Measurements from ENCODE around the gene ATG5.

ATG5 gene

DNA sequence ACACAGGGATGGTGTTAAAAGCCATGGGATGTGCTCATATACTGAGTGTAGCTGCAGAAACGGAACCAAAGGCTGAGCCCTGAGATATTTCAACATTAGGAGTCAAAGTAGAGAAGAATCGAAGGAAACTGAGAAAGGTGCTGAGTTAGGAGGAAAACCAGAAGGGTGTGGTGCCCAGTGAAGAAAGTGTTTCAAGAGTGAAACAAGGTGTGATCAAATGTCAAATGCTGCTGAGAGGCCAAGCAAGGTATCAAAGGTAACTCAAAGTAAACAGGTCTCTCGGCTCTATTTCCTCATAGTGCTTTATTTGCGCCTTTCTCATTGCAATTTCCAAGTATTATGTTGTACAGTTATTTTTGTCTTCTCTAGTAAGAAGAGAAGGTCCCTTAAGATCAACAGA, 145.4 kb downstream of the ATG5 start:
- DNase-seq (ENCODE audit: low spot score): no peak

DNA sequence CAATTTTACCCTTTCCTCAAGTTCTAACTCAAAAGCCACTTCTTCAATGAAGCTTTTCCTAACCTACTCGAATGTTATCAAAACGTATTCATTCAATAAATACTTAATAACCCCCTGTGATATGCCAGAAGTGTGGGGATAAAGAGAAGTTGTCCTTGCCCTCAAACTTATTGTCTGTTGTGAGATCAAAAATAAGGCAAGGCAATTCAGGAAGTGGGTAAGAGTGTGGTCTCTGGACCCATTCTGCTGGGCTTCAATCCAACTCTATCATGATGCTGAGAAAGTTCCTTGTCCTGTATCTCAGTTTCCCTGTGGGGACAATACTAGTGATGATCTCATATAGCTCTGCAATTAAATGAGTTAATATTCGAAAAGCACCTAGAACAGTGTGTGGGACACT, 146.7 kb downstream of the ATG5 start:
- no peak for DNase-seq (ENCODE audit: low spot score)

DNA sequence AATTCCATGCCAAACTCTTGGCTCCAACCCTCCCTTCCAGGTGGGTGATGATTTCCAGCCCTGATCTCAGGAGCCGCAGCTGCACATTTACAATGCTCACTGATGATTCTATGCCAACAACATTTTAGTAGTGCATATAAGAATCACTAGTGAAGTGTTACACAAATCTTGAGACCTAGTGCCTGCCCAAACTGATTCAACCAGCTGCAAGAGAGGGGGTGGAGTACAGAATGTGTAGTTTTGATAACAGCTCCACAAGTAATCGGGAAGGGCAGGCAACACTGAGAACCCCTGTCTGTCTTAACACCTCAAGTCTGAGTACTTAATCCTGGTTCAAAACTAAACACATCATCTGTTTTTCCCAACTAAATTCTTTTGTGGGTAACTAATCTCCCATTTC, 147.8 kb downstream of the ATG5 start:
- peak; percentile 47 for DNase-seq (ENCODE audit: low spot score)

DNA sequence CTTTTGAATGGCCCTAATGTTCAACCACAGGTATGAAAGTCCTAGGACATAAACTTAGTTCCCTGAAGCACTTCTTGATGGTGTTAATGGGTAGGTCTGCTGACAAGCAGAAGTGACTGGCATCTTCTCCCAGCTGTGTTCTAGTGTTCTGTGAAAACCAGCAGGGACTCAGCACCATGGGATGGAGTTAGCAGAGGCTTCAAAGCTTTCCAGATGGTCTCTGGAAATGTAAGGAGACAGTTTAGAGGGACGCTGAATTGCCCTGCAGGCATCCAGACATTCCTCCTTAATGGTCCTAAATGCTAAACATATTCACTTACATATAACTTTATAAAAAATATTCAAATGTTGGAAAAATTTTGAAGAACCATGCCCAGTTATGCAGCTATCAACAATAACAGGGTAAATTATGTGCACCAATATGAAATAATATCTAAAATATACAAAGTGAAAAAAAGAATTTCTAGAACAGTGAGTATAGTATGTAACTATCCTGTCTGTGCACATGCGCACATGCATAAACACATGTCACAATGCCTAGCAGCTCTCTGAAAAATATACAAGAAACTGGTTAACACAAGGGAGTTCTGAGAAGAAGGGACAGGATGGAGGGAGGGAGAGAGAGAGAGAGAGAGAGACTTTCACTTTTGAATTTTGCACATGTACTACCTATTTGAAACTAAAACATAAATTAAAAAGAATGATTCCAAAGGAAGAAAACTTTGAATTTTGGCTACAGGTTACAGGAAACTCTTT, 152.3 kb downstream of the ATG5 start:
- DNase-seq (ENCODE audit: low spot score): no peak

DNA sequence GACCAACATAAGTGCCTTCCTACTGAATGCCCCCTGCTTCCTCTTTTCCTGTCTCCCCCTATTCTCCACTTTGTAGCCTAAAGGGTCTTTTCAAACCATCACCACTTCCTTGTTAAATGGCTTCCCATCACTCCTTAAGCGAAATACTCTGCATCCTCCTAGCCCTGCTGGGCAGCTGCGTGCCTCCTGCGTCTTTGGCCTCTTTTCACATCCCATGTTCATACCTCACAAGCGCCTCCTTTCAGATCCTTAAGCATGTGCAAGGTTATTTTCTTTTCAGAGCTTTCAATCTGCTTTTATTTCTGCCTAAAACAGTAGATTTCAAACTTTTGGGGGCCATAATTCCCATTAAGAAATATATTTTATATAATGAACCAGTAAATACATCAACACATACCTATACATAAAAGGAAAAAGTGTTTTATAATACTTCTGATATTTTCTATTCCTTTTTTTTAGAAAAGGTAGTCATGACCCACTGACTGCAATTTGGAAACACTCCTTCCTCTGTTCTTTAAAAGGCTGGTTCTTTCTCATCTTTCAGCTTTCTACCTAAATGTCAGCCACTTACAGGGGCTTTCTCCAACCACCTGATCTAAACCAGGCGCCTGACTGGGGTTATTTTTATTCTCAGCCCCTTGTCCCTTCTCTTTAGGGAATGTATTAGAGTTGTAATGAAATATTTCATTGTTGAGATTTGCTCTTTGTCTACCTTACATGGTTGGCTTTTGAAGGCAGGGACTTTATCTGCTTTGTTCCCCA, 155.3 kb downstream of the ATG5 start:
- DNase-seq (ENCODE audit: low spot score): no peak

DNA sequence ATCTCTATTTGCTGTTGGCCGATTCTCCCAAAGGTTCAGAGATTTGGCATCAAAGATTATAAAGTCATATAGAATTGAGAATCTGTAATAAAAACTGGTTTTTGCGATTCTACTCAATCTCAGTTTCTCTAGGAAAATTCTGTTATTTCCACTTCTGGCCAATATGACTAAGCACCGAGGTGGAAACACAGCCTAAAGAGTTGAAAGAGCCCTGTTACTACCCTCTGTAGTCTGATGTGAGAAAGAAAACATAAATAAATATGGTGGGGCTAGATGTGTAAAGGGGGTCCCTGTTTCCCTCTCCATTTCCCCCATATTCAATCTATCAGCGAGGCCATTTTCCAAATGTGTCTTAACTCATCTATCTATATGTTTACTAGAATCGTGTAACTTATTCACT, 156.0 kb downstream of the ATG5 start:
- no peak for DNase-seq (ENCODE audit: low spot score)

DNA sequence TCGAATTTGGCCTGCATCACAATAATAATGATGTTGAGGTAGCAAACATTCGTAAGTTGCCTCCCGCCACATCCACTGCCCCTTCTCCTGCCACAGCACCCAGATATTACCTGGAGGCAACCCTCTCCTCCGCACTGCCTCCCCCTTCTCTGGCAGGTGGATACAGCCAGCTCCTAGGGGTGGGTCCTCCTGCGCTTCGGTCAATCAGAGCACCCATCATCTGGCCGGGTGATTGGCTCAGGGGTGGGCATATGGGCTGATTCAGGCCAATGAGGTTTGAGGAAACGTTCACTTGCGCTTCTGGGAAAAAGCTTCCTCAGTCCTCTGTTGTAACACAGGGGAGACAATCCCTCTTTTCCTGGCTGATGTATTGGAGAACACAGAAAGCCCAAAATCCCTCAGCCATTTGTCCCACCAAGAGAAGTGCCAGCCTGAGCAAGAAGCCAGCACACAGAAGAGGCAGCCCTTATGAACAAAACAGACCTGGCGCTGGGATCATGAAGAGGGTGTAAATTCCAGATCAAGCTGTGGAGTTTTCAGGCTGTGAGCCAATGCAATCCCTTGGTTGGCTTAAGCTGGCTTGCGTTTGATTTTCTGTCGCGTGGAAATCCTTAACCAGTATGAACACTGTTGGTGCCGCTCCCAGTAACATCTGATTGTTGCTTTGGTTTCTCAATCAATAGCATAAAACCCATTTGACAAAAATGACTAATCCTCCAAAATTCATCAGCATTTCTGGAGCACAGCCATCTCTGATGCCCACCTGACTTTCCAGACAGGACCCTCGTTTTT, 157.3 kb downstream of the ATG5 start:
- no peak for DNase-seq (ENCODE audit: low spot score)

DNA sequence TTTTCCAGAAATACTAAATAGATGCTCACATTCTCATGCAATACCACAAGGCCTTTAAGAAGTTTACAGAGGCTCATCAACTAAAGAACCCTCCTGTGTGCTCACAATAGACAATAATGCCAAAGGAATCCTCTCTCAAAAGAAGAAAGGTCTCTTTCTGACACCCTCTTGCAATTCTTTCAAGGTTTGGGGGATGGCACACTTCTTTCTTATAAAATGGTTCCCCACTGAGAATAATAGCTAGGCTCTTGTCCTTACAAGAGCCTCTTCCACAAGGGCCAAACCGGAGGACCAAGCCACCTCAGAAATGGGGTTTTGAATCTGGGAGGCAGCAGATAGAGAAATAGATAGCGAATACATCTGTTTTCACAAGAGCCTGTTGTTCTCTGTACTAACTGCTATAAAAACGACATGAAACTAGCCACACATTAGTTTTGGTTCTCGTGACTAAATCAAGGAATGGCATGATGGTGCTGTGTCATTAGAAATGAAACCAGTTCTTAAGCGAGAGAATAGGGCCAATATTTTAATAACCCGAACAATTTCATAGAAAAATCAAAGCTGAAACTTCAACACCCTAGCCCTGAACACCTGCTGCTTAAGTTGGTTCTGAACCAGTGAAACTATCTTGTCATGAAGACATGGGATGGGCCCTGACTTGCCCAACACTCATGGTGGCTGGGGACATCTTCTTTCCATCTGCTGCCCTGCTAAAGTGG, 158.3 kb downstream of the ATG5 start:
- no peak for DNase-seq (ENCODE audit: low spot score)

DNA sequence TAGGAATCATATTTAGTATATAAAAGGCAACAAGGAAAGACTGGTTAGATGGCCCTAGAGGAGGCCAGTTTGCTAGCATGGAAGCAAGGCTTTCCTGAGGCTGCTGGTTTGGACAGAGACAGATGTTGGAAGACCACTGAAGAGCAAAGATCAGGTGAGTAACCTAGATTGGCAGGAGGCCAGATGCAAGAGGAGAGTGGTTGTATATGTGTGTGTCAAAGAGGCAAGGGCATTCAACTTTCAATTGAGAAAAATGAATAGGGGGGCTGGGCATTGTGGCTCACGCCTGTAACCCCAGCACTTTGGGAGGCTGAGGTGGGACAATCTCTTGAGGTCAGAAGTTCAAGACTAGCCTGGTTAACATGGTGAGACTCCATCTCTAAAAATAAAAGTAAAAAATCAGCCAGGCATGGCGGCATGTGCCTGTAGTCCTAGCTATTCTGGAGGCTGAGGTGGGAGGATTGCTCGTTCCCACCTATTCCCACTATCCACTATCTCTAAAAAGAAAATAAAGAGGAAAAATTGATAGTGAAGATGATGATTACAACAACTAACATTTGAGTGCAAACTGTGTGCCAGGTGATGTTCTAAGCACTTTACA, 159.6 kb downstream of the ATG5 start:
- no peak for DNase-seq (ENCODE audit: low spot score)

DNA sequence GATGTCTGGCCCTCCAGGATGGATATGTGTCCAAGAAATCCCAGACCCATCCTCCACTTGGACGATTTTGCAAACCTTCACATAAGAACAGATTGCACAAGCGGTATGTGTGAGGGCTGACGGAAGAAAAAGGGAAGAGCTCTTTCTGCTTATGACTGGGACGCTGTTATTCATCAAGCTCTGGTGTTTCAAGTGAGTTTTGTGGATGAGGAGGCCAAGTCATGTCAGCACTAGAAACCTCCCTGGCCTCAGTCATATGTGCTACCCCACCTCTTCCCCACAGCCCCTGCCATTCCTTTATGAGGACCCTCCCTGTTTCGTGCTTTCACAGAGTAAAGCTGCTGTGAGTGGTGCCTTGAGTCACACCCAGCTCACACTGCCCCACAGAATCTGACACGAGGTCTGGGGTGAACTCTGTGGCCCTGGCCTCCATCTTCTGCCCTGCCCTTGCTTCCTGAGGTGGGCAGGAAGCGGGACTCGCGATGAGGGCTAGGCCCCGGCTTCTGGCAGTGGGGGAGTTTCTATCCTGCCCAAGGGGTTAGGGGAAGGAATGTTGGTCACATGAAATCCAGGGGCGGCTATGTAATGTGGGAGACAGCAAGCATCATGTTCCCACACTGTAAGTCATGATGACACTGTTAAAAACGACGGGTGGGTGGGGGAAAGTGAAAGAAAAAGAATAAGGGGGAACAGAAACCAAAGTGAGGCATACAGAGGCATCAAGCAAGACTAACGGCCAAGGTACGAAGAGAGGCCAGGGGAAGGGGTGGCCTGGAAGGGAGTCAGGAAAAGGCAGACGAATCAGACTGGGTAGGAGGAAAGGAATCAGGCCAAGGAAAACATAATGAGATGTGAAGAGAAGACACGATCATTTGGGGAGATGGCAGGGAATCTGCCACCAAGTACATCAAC, 161.3 kb downstream of the ATG5 start:
- DNase-seq (ENCODE audit: low spot score): no peak

DNA sequence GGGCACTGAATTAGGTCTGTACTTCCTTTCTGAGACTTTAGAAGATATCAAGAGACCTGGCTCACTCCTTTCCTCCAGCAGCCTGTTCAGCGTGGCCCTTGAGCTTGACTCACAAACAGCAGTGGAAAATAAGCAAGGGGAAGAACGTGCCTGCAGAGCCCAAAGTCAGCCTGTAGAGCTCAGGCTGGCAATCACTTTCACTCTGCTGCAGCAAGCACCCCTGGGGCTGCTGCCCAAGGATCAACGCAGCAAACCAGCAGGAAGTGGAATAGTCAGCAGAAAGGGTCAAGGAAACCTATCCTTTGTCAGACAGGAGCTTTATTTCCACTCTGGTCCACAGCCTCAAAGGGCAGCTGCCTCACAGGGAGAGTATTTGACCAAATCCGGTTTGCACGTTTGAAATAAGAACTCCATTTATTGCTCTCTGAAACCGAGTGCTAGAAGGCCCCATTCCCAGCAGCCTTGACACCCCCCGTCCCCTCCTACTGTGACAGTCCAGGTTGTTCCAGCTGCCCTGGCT, 162.1 kb downstream of the ATG5 start:
- DNase-seq (ENCODE audit: low spot score): no peak

DNA sequence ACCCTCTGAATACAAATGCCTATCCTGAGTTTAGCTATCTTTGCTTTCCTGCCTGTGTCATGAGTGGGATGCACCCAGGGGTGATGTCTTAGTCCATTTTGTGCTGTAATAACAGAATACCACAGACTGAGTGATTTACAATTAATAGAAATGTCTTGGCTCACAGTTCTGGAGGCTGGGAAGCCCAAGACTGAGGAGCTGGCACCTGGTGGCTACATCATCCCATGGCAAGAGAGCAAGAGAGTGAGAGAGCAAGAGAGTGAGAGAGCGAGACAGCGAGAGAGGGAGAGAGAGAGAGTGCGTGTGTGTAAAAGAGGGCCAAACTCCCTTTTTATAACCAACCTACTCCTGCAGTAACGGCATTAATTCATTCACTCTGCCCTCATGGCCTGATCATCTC, 162.6 kb downstream of the ATG5 start:
- no peak for DNase-seq (ENCODE audit: low spot score)

DNA sequence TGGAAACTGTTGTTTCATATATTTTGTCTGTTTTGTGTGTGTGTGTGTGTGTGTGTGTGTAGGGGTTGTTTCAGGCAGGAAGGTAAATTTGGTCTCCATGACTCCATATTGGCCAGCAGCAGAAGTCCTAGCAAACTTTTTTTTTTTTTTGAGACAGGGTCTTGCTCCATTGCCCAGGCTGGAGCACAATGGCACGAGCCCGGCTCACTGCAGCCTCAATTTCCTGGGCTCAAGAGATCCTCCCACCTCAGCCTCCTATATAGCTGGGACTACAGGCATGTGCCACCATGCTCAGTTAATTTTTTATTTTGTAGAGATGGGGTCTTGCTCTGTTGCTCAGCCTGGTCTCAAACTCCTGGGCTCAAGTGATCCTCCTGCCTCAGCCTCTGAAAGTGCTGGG, 163.7 kb downstream of the ATG5 start:
- no peak for DNase-seq (ENCODE audit: low spot score)

DNA sequence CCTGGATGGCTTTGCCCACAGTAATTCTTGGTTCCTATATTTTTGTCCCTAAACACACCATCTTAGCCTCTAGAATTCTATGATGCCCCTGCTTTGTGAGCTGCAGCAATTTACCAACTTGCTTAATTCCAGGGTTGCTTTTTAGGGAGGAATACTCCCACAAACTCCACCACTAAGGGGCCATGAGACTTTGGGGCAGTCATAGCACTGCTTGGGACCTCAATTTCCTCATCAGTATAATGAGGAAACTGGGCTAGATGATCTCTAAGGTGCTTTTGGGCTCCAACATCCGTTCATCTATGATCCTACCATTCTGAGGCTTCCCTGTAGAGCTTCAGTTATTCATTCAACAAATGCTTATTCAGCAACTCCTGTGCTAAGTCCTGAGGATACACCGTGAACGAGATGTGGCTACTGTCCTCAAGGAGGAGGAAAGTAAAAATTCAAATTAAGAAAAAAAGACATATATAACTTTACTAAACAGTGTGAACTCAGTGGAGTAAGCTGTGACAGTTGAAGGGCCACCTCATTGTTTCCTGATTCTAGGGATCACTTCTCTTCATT, 164.2 kb downstream of the ATG5 start:
- no peak for DNase-seq (ENCODE audit: low spot score)

DNA sequence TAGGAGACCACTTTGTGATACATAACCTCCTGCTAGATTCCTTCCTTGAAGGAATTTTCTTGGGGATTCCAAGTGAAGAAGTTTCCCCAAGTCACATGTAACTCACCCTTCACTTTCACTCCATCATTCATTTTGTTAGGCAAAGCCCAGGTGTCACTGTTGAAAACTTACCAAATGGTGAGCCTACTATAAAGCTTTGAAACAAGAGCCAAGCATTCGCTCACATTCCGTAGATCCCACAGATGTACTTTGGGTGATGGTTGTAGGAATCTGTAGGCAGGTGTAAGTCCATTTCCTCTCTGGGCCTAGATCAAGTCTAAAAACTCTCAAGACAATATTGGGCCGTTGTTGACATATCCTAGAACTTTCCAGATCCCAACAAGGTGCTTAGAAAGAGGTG, 165.4 kb downstream of the ATG5 start:
- no peak for DNase-seq (ENCODE audit: low spot score)

DNA sequence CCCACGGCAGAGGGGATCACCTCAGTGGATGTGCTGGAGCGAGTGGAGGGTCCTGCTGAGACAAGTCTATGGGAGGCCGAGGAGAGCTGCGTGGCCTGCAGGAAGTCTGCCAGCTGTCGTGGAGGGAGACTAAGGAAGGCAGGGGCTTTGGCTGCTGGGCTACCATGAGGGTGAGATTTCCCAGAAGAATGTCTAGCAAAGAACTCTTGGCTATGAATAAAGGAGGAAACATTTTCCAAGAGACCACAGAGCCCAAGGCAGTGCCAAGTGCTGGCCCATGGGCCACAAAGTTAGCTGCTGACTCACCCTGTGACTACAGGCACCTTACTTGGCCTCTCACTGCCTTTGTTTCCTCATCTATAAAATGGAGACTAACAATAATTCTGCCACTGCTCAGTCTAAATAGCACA, 166.0 kb downstream of the ATG5 start:
- no peak for DNase-seq (ENCODE audit: low spot score)

DNA sequence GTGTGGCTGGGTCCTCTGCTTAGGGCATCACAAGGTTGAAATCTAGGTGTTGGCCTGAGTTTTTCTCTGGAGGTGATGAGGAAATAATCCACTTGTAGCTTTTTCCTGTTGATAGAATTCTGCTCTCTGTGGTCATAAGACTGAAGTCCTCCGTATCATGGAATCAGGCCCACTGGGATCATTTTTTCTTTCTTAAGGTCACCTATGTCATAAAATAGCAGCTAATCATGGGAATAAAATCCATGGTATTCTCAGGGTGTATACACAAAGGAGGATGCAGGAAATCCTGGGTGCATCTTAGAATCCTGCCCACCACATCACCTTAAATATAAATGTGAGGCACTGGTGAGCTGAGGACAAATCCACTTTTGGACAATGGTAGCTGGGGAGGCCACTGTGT, 166.7 kb downstream of the ATG5 start:
- DNase-seq (ENCODE audit: low spot score): no peak

DNA sequence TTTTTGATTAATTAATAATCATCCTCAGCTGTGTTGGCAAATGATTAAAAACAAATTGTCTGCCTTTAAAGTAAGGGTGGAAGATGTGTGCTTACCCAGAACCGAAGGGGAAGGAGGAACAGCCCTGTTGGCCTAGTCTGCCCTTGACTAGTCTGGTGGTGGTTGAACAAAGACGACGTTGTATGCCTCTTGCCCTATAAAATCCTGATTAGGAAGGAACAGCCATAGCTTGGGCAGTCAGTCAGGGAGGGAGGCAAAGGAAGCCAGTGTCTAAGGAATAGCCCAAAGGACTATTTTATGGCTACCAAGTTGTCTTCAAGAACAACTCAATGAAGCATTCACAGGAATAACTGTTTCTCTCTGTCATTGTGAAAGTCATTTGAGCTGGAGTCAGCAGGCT, 168.7 kb downstream of the ATG5 start:
- no peak for DNase-seq (ENCODE audit: low spot score)

DNA sequence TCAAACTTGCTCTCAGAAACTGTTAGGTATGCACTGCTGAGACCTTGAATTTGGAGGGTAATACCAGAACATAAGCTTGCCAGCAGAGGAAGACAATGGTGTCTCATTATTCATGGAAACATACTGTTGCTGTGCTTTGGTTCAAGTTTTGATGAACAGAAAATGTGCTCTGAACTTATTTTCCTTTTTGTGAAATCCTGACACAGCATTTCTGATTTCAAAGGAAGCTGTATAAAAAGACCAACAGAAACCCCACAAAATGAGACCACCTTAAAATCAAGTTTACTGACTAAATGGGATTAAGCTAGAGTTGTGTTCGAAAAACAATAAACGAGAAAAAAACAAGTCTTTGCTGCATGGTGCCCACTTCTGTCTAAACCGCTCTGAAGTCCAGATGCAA, 169.1 kb downstream of the ATG5 start:
- DNase-seq (ENCODE audit: low spot score): no peak

DNA sequence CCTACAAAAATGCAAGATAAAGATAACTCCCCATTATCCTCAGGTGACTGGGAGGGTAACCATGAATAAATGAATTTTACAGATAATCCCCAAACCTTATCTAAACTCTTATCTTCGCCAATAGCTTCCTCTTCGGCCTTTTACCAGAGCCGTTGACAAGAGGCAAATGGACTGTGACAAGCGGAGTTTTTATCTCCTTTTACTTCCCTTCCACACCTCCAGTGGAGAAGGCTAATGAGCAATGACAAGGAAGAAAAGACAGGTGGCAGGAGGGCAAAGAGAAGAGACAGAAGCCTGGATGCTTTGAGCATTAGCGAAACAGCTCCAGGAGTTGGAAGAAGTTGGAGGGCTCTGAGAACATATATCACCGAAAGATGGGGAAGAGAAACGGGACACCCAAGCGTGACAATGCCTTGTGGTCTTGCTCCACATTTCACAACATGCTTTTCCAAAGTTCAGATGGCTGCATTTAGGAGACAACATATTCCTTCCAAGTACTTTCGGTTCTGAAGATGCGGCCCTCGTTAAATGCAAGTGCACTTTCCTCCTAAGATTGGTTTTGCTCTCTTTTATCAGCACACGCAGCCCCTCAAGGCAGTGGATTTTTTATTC, 170.2 kb downstream of the ATG5 start:
- no peak for DNase-seq (ENCODE audit: low spot score)
